ENCODE results near the gene LRRC7. TPM values are rescaled to one million over a fixed set of nuclear protein-coding genes. Genes with fewer than 3 reads are reported as not detected.
"Not testable (repeated sequence)": the region's sequence is repeated elsewhere in the genome, so short reads cannot be mapped to it uniquely, and the experiment has no call there.

The LRRC7 gene
- total and polyA plus RNA-seq, 2 donors from 2014 or later, result 0.19 to 0.37 TPM

- H3K36me3 ChIP-seq (ENCODE audit: control insufficient read depth in 2 of 3, insufficient read depth in 3 of 3, low read length in 3 of 3), result no peaks in the 10 kb centered on the region
- no peak overlapping the region for H3K4me3 ChIP-seq (ENCODE audit: low read length in 3 of 3)
- H3K4me1 ChIP-seq (ENCODE audit: control insufficient read depth in 2 of 3, insufficient read depth in 2 of 3, low read depth in 1 of 3, low read length in 3 of 3), result no peaks in the 10 kb centered on the region
- DNase-seq, result peak in 2 of 5 donors; percentile 16 to 41
- H3K27me3 ChIP-seq (ENCODE audit: control insufficient read depth, insufficient read depth, low read length), result no peaks in the 10 kb centered on the region
- TF ChIP-seq CTCF (IDR thresholded peaks at IDR 0.05; ENCODE audit: borderline replicate concordance, extremely low read depth, insufficient read depth), result no peak
- intact Hi-C loops (cut with DNase I), result no loop called here
- FAIRE-seq, result no peak
- no peaks in the 10 kb centered on the region for H3K9me3 ChIP-seq (ENCODE audit: control insufficient read depth in 2 of 3, insufficient read depth in 1 of 3, low read length in 3 of 3)
- no peak overlapping the region for H3K27ac ChIP-seq (ENCODE audit: low read depth in 2 of 2, low read length in 2 of 2)
- H3K9ac ChIP-seq (ENCODE audit: low read length in 3 of 3), result no peak overlapping the region
Observed at GRCh38 chr1:69711190-69711930, 143.6 kb downstream of the LRRC7 start.

DNA sequence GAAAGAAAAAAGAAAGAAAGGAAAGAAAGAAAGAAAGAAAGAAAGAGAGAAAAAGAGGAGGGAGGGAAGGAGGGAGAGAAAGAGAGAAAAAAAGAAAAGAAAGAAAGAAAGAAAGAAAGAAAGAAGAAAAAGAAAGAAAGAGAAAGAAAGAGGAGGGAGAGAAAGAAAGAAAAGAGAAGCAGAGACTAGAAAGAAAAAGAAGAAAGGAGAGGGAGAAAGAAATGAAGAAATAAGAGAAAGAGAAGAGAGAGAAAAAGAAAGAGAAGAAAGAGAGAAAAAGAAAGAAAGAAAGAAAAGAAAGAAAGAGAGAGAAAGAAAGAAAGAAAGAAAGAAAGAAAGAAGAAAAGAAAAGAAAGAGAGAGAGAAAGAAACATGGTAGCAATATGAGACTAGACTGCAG is 150.1 kb downstream of the LRRC7 start:
- H3K9ac ChIP-seq (ENCODE audit: low read length in 3 of 3); H3K9me3 ChIP-seq (ENCODE audit: control insufficient read depth in 2 of 3, insufficient read depth in 1 of 3, low read length in 3 of 3); H3K4me3 ChIP-seq (ENCODE audit: low read length in 3 of 3); H3K27me3 ChIP-seq (ENCODE audit: control insufficient read depth, insufficient read depth, low read length); H3K36me3 ChIP-seq (ENCODE audit: control insufficient read depth in 2 of 3, insufficient read depth in 3 of 3, low read length in 3 of 3); FAIRE-seq; H3K27ac ChIP-seq (ENCODE audit: low read depth in 2 of 2, low read length in 2 of 2); intact Hi-C loops (cut with DNase I); H3K4me1 ChIP-seq (ENCODE audit: control insufficient read depth in 2 of 3, insufficient read depth in 2 of 3, low read depth in 1 of 3, low read length in 3 of 3); DNase-seq: not testable (repeated sequence)

DNA sequence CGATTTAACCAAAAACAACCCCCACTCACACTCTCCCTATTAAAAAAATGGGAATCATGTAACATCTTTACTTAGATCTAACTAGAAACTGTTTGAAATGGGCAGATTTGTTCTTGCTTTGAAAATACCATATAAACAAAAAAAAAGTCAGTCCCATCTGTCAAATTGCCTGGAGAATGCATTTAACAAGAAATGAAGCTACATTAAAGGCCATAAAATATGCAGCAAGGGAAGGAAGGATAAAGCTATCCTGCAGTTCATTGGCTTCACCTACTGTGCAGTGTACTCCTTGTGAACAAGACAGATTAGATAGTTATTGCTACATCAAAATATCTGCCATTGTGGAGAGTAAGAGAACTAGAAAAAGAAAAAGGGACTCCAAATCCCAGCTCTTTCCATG is 160.5 kb downstream of the LRRC7 start:
- no peak for FAIRE-seq
- no peak for TF ChIP-seq CTCF (IDR thresholded peaks at IDR 0.05; ENCODE audit: borderline replicate concordance, extremely low read depth, insufficient read depth)
- Histone ChIP-seq H3K4me3 (ENCODE audit: low read length in 3 of 3) (no peak overlapping the region), H3K36me3 (ENCODE audit: control insufficient read depth in 2 of 3, insufficient read depth in 3 of 3, low read length in 3 of 3) (no peaks in the 10 kb centered on the region), H3K4me1 (ENCODE audit: control insufficient read depth in 2 of 3, insufficient read depth in 2 of 3, low read depth in 1 of 3, low read length in 3 of 3) (no peaks in the 10 kb centered on the region), H3K27me3 (ENCODE audit: control insufficient read depth, insufficient read depth, low read length) (no peaks in the 10 kb centered on the region), H3K9me3 (ENCODE audit: control insufficient read depth in 2 of 3, insufficient read depth in 1 of 3, low read length in 3 of 3) (no peaks in the 10 kb centered on the region), H3K27ac (ENCODE audit: low read depth in 2 of 2, low read length in 2 of 2) (no peak overlapping the region), H3K9ac (ENCODE audit: low read length in 3 of 3) (no peak overlapping the region)
- intact Hi-C loops (cut with DNase I), result no loop called here
- DNase-seq, result no peak

DNA sequence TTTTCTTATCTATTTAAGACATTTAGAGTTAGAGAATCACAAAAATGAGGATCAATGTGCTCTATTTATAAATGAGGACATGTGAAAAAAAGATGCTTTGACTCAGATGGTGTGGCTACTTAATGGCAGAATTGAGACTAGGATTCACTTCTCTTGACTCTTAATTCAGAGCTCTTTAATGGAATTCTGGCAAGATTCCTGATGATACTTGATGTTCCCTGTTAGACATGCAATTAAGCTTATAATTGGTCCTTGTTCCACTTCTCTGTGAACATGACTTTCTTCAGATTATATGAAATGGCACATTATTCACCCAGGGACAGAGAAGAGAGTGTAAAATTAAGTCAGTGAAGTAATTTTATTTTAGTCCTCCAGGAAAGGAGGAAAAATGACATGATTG is 165.3 kb downstream of the LRRC7 start:
- intact Hi-C loops (cut with DNase I), result no loop called here
- Histone ChIP-seq H3K27ac (ENCODE audit: low read depth in 2 of 2, low read length in 2 of 2) (no peak overlapping the region), H3K9ac (ENCODE audit: low read length in 3 of 3) (no peak overlapping the region), H3K4me1 (ENCODE audit: control insufficient read depth in 2 of 3, insufficient read depth in 2 of 3, low read depth in 1 of 3, low read length in 3 of 3) (no peaks in the 10 kb centered on the region), H3K9me3 (ENCODE audit: control insufficient read depth in 2 of 3, insufficient read depth in 1 of 3, low read length in 3 of 3) (no peaks in the 10 kb centered on the region), H3K4me3 (ENCODE audit: low read length in 3 of 3) (no peak overlapping the region), H3K36me3 (ENCODE audit: control insufficient read depth in 2 of 3, insufficient read depth in 3 of 3, low read length in 3 of 3) (no peaks in the 10 kb centered on the region), H3K27me3 (ENCODE audit: control insufficient read depth, insufficient read depth, low read length) (no peaks in the 10 kb centered on the region)
- DNase-seq (no peak), FAIRE-seq (no peak)
- no peak for TF ChIP-seq CTCF (IDR thresholded peaks at IDR 0.05; ENCODE audit: borderline replicate concordance, extremely low read depth, insufficient read depth)
